Muscle of leg (tissue), 11 donors: ENCODE results near the gene GRSF1. TPM values are rescaled to one million over a fixed set of nuclear protein-coding genes. Genes with fewer than 3 reads are reported as not detected.
"Not testable (repeated sequence)": the region's sequence is repeated elsewhere in the genome, so short reads cannot be mapped to it uniquely, and the experiment has no call there.

Source experiments
- DNase-seq: peaks from one replicate; pipeline ENCODE4 v3.0.0; 2013
- H3K27ac ChIP-seq: one replicate; pipeline ENCODE4 v1.5.1; 2013; ENCODE audit warnings: mild to moderate bottlenecking, low read length, control low read depth
- H3K27me3 ChIP-seq: one replicate; pipeline ENCODE4 v1.6.1; 2013; ENCODE audit warnings: low read length; ENCODE audit not compliant: control insufficient read depth, insufficient read depth
- H3K36me3 ChIP-seq: one replicate; pipeline ENCODE4 v1.6.1; 2013; ENCODE audit warnings: low read length; ENCODE audit not compliant: control insufficient read depth, insufficient read depth
- H3K4me1 ChIP-seq: one replicate; pipeline ENCODE4 v1.6.1; 2013; ENCODE audit warnings: low read length; ENCODE audit not compliant: control insufficient read depth, insufficient read depth
- H3K4me3 ChIP-seq: one replicate; pipeline ENCODE4 v1.5.1; 2013; ENCODE audit warnings: low read length, control low read depth
- H3K9me3 ChIP-seq: replicated peaks from 2 replicates; pipeline ENCODE4 v1.6.1; 2013; ENCODE audit warnings: low read depth, low read length; ENCODE audit not compliant: control insufficient read depth
- WGBS: methylation state at CpG from one replicate; pipeline ENCODE4 v1.1.5; 2013; ENCODE audit warnings: missing lambda C conversion rate; ENCODE audit not compliant: insufficient coverage; 5-methylcytosine and 5-hydroxymethylcytosine counted together
- polyA plus RNA-seq, 8 donors: library from polyadenylated mRNA; unstranded; fragments of 120-200 nt; gene quantifications; one replicate each; pipeline versions ENCODE4 v1.2.1 to v1.2.3, GENCODE V29; 2013; ENCODE audit warnings: inconsistent platforms in 1 of 8, low replicate concordance in 1 of 8; ENCODE audit not compliant: insufficient read length in 8 of 8, insufficient read depth in 1 of 8
- total RNA-seq: library from RNA; stranded (reverse); fragments of 120-200 nt; gene quantifications from one replicate; pipeline ENCODE4 v1.2.4, GENCODE V29; 2013

The GRSF1 gene
- total and polyA plus RNA-seq, 9 donors = 115 to 198 (median 148) TPM

GRCh38 chr4:70859066-70859465 lies 19.4 kb upstream of the GRSF1 start:
- H3K4me1 ChIP-seq = no peaks in the 10 kb centered on the region
- H3K9me3 ChIP-seq = no peaks in the 10 kb centered on the region
- H3K36me3 ChIP-seq = no peaks in the 10 kb centered on the region
- no peak overlapping the region for H3K4me3 ChIP-seq
- no peaks in the 10 kb centered on the region for H3K27me3 ChIP-seq
- no peak overlapping the region for H3K27ac ChIP-seq
- DNase-seq = no peak
- WGBS = no CpG with 5 or more reads among the region's 1 CpG

DNA sequence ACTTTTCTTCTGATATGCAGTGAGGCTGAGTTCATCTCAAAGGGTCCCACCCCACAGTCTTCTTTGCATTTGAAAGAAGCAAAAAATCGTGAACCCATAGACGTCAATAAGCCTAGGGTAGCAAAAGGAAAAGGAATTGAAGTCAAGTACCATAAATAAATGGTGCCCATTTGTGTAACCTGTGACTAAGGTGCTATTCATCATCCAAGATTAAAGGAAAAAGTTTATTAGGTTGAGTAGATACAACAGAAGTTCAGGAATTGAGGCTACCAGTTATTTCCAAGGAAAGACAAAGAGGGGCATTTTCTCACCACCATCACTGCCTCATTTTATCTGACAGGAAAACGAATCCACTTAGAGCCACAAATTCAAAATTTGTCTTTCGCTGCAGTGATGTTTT lies 18.8 kb upstream of the GRSF1 start:
- no peaks in the 10 kb centered on the region for H3K36me3 ChIP-seq
- no peaks in the 10 kb centered on the region for H3K9me3 ChIP-seq
- H3K27ac ChIP-seq = no peak overlapping the region
- H3K27me3 ChIP-seq = no peaks in the 10 kb centered on the region
- H3K4me1 ChIP-seq = no peaks in the 10 kb centered on the region
- no peak overlapping the region for H3K4me3 ChIP-seq
- no peak for DNase-seq
- WGBS = 61% methylated on average over 2 of the region's 4 CpGs

- H3K9me3 ChIP-seq = no peaks in the 10 kb centered on the region
- no peaks in the 10 kb centered on the region for H3K36me3 ChIP-seq
- H3K4me3 ChIP-seq = no peak overlapping the region
- H3K27ac ChIP-seq = no peak overlapping the region
- H3K27me3 ChIP-seq = no peaks in the 10 kb centered on the region
- no peak for DNase-seq
- WGBS = no CpG with 5 or more reads among the region's 2 CpGs
- H3K4me1 ChIP-seq = no peaks in the 10 kb centered on the region
Measured at GRCh38 chr4:70855464-70855863, 15.8 kb upstream of the GRSF1 start.

GRCh38 chr4:70849291-70849690 lies 9.6 kb upstream of the GRSF1 start:
- WGBS = no CpG with 5 or more reads among the region's 5 CpGs
- no peak overlapping the region for H3K27ac ChIP-seq
- DNase-seq = no peak
- no peaks in the 10 kb centered on the region for H3K9me3 ChIP-seq
- H3K27me3 ChIP-seq = no peaks in the 10 kb centered on the region
- no peaks in the 10 kb centered on the region for H3K4me1 ChIP-seq
- H3K4me3 ChIP-seq = no peak overlapping the region
- H3K36me3 ChIP-seq = no peaks in the 10 kb centered on the region

- Histone ChIP-seq H3K9me3 (no peaks in the 10 kb centered on the region), H3K27ac (no peak overlapping the region), H3K4me1 (peaks cover 4% of the 10 kb centered on the region), H3K27me3 (no peaks in the 10 kb centered on the region), H3K4me3 (no peak overlapping the region), H3K36me3 (no peaks in the 10 kb centered on the region)
- no peak for DNase-seq
- WGBS = 82% methylated on average over 6 of the region's 9 CpGs
Measured at GRCh38 chr4:70844180-70844579, 4.5 kb upstream of the GRSF1 start.

DNA sequence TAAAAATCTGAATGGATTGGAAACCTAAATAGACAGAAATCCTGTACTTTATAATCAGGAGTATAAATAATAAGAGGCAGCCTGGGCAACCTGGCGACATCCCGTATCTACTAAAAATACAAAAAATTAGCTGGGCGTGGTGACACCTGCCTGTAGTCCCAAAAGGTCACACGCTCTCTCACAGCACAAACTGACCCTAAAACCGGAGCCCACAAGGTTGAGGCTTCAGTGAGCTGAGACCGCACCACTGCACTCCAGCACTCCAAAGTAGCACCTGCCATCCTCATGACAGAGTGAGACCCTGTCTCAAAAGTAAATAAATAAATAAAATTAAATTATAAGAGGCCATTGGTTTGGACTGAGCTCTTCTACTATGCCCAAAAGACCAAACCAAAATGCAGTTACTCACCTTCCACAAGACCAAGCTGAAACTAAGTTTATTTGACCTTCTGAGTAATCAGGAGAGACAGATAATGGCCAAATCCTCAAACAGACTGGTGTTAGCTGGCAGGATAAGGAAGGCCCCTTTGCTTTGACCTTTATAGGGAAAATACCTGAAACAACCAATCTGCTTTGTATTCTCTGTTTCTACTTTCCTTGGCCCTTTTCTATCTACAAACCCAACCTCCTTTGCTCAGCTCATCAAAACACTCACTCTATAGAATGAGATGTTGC lies 3.2 kb upstream of the GRSF1 start:
- H3K4me3 ChIP-seq = no peak overlapping the region
- no CpG with 5 or more reads among the region's 6 CpGs for WGBS
- H3K27ac ChIP-seq = no peak overlapping the region
- no peaks in the 10 kb centered on the region for H3K36me3 ChIP-seq
- no peaks in the 10 kb centered on the region for H3K27me3 ChIP-seq
- peaks cover 6% of the 10 kb centered on the region for H3K4me1 ChIP-seq
- no peaks in the 10 kb centered on the region for H3K9me3 ChIP-seq
- no peak for DNase-seq

DNA sequence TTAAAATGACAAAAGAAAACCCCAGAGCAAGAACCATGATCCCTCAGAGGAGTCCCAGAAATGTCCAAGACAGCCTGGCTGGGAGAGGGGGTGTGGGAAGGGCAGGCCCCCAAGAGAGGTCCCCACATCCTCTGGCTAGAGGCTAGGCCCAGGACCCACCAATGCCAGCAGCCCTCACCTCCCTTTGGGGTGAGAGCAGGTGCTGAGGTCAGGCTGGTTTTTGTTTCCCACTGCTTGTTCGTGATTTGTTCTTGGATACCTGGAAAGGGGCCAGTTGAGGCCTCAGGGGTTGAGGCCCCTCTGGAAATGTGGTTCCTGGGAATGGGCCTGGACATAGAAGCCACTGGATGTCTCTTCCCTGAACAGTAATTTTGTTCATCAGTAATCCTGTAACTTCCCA lies 2.3 kb upstream of the GRSF1 start:
- Histone ChIP-seq H3K36me3 (no peaks in the 10 kb centered on the region), H3K27me3 (no peaks in the 10 kb centered on the region), H3K4me1 (peaks cover 12% of the 10 kb centered on the region), H3K4me3 (no peak overlapping the region), H3K9me3 (no peaks in the 10 kb centered on the region), H3K27ac (no peak overlapping the region)
- DNase-seq = peak; percentile 16
- WGBS = no CpG with 5 or more reads among the region's 1 CpG

- Histone ChIP-seq H3K27me3 (no peaks in the 10 kb centered on the region), H3K9me3 (no peaks in the 10 kb centered on the region), H3K27ac (peak overlapping the region; percentile 24), H3K36me3 (no peaks in the 10 kb centered on the region), H3K4me1 (peaks cover 14% of the 10 kb centered on the region), H3K4me3 (no peak overlapping the region)
- peak; percentile 22 for DNase-seq
Measured at GRCh38 chr4:70841211-70841610, 1.5 kb upstream of the GRSF1 start.

DNA sequence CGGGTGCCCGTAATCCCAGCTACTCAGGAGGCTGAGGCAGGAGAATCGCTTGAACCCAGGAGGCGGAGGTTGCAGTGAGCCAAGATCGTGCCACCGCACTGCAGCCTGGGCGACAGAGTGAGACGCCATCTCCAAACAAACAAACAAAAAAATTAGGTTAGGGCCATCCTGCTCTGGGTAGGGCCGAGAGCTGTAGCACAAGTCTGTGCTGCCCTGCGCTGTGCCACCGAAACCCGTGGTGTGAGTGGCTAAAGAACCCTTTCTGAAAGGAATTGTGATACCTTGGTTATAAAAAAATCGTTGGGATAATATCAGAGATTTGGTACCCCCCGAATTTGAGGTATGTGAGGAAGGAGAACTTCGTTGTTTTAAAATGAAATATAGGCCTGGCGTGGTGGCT lies 941 bp upstream of the GRSF1 start:
- not testable (repeated sequence) for DNase-seq, H3K4me3 ChIP-seq, H3K27me3 ChIP-seq, H3K36me3 ChIP-seq, H3K9me3 ChIP-seq, H3K27ac ChIP-seq
- H3K4me1 ChIP-seq = peaks cover 14% of the 10 kb centered on the region
- WGBS = 92% methylated on average over 6 of the region's 16 CpGs

GRCh38 chr4:70840137-70840536 lies 447 bp upstream of the GRSF1 start:
- DNase-seq = peak; percentile 58
- not testable (repeated sequence) for H3K27ac ChIP-seq, H3K4me3 ChIP-seq

More at GRCh38 chr4:70840137-70840536, 447 bp upstream of the GRSF1 start:
- WGBS = 30% methylated on average over 8 of the region's 20 CpGs
- H3K27me3 ChIP-seq, H3K36me3 ChIP-seq, H3K9me3 ChIP-seq: not testable (repeated sequence)
- peaks cover 14% of the 10 kb centered on the region for H3K4me1 ChIP-seq
